ENCODE data around the gene COPS3.

DNA sequence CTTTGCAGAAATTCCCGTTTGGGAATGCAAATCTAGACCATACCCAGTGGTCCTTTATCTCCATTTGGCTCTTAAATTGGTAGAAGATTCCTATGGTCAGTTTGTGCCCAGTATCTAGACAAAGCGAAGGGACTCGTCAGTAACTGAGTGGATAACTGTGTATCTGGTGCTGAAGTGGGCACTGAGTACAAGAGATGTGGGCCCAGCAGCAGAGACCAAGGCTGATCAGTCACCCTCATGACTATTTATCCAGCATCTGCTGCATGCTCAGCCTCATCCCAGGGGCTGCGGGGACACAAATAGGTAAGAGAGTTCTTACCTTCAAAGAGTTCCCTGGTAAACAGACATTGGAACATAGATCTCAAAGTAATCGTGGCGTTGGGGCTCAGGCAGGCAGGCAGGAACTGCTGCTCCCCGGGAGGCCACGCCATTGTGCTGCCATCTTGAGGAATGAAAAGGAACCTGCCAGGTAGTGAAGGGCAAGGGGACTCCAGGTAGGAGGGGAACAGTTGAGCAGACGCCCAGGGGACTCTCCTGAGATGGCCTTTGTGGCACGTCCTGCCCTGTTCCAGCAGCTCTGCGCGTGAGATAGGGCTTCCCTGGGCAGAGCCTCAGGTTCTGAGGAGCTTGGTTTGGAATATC lies 32.4 kb upstream of the COPS3 start:
- TF ChIP-seq POLR2A (IDR thresholded peaks at IDR 0.05) (no peak), POLR2AphosphoS5 (IDR thresholded peaks at IDR 0.05) (no peak)
- TF ChIP-seq, protein P1, sequence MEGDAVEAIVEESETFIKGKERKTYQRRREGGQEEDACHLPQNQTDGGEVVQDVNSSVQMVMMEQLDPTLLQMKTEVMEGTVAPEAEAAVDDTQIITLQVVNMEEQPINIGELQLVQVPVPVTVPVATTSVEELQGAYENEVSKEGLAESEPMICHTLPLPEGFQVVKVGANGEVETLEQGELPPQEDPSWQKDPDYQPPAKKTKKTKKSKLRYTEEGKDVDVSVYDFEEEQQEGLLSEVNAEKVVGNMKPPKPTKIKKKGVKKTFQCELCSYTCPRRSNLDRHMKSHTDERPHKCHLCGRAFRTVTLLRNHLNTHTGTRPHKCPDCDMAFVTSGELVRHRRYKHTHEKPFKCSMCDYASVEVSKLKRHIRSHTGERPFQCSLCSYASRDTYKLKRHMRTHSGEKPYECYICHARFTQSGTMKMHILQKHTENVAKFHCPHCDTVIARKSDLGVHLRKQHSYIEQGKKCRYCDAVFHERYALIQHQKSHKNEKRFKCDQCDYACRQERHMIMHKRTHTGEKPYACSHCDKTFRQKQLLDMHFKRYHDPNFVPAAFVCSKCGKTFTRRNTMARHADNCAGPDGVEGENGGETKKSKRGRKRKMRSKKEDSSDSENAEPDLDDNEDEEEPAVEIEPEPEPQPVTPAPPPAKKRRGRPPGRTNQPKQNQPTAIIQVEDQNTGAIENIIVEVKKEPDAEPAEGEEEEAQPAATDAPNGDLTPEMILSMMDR (IDR thresholded peaks at IDR 0.05): peak; percentile 43 to 68 (median 56)
